GM21423 (cell line): Measurements from ENCODE around the gene PPIC.

Source experiments
- ATAC-seq: cut with Tn5 transposase; IDR thresholded peaks from one replicate; pipeline ENCODE4 v1.9.1; 2021; ENCODE audit warnings: mild to moderate bottlenecking, moderate library complexity; ENCODE audit not compliant: unreplicated experiment

PPIC gene

DNA sequence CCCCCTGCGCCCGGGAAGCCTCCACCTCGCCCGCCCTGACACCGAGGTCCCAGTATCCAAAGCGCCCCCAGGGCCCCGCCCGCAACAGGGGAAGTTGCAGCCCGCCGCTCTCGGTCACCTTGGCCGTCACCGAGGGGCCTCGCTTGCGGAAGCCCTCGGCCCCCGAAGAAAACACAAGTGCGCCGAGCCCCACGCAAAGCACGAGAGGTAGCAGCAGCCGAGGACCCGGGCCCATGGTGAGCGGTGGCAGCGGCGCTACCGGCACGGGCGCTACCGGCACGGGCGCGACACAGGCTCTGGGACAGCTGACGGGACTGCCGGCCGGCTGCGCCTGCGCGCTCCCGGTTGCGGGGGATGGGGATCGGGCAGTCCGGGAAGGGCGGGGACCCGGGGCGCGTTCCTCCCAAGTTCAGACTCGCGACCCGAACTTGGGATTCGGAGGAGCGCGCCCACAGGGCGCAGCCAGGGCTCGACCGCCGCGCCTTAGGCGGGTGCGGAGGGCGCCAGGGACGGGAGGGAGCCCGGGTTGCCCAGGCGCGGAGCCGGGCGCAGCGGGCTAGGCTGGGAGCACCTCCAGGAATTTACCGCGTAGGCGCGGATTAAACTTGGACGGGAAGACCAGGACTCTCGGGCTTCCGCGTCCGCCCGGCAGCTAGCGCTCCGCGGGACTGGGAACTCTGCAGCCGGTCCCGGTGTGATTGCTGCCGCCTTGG lies at the start of gene PPIC:
Gene PPIC (minus strand): TSS at position 335 of the 713 bp plus-strand sequence. CDS start 100 bp downstream, at position 235.
- peak; percentile 61 for ATAC-seq

- ATAC-seq: no peak
Measured at GRCh38 chr5:123085638-123086286, 49.2 kb upstream of the PPIC start.

DNA sequence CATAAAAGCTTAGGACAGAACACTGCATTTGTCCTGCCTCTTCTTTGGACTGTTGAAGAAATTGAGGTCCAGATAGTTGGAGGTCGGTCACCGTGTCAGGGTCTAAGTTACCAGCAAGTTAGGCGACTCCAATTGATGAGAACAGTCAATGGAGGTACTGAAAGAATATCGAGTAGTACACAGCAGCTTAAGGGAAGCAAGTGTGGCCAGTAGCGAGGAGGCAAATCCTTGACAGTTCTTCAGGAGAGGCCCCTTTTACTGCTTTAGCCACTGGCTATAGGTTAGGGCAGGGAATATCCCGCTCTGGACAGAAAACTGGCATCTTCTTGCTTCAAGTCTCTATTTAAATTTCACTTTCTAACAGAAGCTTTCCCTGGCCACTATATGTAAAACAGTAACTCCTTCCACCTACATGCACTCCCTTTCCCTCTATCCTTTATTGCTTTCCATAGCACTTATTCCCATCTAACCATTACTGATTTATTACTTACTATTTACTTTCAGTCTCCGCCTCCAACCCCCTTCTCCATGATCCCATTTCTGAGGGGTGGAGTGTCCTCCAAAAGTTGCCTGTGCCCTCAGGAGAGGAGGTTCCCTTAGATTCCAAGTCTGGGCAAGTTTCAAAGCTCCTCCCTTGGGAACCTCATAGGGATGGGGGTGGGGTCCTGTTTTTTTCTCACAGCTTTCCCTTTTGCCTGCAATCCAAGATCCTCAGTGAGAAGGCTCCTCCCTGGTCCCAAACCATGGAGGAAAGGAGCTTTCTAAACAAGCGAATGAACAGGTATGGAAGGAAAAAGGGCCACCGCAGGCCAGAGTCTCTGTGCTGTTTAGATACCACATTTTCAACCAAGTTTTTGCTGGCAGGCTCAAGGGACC lies 48.4 kb upstream of the PPIC start:
- no peak for ATAC-seq

- ATAC-seq: no peak
Measured at GRCh38 chr5:123083298-123083697, 46.8 kb upstream of the PPIC start.

GRCh38 chr5:123080215-123080614 lies 43.7 kb upstream of the PPIC start:
- ATAC-seq: no peak

DNA sequence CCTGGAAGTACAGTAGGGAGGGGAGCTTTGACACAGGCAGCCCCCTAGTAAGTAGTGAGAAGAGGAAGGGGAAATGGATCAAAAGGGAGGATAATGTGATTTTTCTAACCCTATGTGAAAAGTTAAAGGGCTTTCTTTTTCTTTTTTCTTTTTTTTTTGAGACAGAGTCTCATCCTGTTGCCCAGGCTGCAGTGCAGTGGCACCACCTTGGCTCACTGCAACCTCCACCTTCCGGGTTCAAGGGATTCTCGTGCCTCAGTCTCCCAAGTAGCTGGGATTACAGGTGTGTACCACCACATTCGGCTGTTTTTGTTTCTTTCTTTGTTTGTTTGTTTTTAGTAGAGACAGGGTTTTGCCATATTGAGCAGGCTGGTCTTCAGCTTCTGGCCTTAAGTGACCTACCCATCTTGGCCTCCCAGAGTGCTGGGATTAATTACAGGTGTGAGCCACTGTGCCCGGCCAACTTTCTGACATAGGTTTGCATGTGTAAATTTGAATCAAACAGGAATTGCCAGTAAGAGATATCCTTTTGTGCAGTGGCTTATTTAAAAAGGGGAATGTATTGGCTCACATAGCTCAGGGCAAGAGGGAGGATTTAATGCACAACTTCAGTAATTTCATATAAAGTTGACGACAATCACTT lies 39.1 kb upstream of the PPIC start:
- ATAC-seq: no peak

DNA sequence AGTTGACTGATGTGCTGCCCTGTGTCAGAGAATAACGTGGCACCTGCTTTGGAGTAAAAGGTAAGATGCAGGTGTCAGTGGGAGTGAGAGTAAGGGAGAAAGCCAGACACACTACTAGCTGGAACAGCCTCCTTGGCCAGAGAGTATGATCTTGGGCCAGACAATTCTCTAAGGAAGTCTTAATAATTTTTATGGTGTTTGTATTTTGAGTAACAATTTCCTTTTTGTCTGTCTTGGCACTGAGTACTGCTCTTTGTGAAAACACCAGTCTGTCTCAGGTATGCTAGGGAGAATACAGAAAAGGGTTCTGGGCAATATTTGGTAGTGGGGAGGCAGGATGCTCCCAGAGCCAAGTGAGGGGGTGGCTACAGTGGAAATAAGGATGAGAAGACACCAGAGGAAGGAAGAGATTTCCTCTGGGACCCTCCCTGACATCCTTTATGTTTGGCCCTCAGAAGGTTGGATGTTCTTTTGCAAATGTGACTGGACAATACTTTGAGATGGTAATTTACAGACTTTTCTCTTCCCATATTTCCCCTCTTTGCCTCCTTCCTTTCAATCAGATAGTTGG lies 31.9 kb upstream of the PPIC start:
- no peak for ATAC-seq

- no peak for ATAC-seq
Measured at GRCh38 chr5:123066016-123066415, 29.5 kb upstream of the PPIC start.

- no peak for ATAC-seq
Measured at GRCh38 chr5:123059455-123059854, 22.9 kb upstream of the PPIC start.

DNA sequence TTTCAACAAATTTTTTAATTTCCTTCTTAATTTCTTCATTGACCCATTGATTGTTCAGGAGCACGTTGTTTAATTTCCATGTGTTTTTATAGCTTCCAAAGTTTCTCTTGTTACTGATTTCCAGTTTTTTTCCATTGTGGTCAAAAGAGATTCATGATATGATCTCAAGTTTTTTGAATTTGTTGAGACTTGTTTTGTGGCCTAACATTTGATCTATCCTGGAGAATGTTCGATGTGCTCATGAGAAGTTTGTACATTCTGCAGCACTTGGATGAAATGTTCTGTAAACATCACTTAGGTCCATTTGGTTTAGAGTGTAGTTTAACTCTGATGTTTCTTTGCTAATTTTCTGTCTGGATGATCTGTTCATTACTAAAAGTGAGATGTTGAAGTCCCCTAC lies 14.7 kb upstream of the PPIC start:
- no peak for ATAC-seq

GRCh38 chr5:123047706-123048105 lies 11.2 kb upstream of the PPIC start:
- ATAC-seq: no peak

DNA sequence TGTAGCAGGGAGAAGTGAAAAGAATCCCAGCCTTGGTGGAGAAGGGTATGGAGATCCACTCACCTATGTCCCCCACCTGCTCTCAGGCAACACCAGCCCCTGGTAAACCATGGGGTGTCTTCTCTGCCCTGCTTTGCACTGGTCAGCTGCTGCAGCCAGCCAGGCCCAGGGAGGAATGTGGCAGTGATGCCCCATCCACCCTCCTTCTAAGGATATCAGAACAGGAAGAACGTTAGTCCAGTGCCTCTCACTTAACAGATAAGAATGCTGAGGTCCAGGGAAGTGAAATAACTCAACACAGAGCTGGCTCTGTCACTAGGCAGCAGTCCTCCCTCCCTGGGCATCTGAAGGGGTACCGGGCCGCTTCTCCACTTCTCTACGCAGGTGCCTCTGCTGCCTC lies 9.7 kb upstream of the PPIC start:
- ATAC-seq: no peak

- no peak for ATAC-seq
Measured at GRCh38 chr5:123044926-123045617, 8.5 kb upstream of the PPIC start.

- no peak for ATAC-seq
Measured at GRCh38 chr5:123039673-123040072, 3.1 kb upstream of the PPIC start.

DNA sequence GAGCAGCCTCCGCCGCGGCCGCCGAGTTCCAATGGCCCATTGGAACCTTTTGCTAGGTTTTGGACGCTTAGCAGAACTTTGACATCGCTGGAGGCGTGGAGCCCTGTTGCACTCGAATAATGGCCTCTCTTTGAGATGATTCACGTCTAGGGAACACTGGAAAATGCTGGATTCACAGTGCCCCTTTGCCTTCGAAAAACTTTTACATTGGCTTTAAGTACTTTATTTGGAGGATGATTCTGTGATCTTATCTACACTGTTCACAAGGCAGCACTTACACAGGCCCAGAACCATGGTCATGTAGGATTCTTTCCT lies 536 bp upstream of the PPIC start:
- no peak for ATAC-seq

DNA sequence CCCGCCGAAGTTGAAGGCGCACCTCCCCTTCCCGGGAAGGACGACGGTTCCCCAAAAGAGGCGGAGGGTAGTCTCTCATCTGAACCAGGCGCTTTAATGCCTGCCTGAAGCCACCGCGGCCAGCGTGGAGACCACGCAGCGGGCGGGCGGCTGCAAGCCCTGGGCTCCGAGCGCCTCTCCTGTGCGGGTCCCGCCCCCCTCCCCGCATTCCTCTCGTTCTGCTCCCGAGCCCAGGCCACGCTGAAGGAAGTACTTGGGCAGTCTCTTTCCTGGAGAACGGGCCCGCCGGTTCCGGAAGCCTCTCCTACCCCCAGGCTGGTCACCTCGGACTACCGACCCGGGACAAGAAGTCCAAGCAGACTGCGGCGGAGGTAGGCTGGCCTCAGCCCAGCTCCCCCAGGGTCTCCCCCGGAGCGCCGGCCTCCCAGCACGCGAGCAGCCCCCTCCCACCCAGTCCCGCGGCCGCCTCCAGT lies 571 bp downstream of the PPIC start:
- peak; percentile 8 for ATAC-seq

GRCh38 chr5:123035360-123035917 lies 1.1 kb downstream of the PPIC start:
- no peak for ATAC-seq

DNA sequence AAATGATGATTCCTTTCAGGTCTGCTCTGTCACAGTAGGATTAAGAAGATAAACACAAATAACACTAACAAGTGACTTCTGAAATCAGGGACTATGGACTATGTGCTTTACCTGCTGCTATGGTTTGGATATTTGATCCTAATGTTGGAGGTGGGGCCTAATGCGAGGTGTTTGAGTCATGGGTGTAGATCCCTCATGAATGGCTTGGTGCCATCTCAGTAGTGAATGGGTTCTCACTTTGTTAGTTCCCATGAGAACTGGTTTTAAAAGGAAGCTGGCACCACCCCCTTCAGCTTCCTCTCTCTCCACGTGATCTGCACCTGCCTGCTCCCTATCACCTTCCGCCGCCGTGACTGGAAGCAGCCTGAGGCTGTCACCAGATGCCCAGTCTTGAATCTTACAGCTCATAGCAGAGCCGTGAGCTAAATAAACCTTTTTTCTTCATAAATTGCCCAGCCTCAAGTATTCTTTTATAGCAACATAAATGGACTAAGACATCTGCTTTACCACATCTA lies 3.3 kb downstream of the PPIC start:
- no peak for ATAC-seq

DNA sequence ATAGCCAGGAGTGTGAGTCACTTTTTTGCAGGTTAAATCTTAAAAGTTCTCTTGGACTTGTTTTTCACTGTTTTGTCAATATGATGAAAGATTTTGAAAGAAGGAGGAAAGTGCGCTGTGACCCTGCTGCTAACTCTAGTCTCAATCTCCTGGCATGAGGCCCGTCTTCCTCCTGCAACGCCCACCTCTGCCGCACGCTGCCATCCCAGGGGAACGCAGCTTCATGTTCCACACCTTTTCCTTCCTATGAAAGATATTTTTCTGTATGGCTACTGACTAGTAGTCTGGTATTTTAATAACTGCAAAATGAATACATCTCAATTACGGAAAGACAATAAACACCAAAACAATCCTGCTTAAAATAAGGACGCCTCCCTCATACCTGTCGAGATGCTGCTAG lies 8.3 kb downstream of the PPIC start:
- no peak for ATAC-seq

GRCh38 chr5:123014689-123015088 lies 21.8 kb downstream of the PPIC start:
- no peak for ATAC-seq
